HepG2 (cell line): Measurements from ENCODE around the gene SIMC1.

Source experiments
- GLI4 ChIP-seq: sonication (generic); formaldehyde crosslinking; IDR thresholded peaks from 2 replicates; pipeline ENCODE4 v1.5.1; 2020; ENCODE audit warnings: missing genetic modification reagents, mild to moderate bottlenecking, moderate library complexity, borderline replicate concordance
- ZC3H4 ChIP-seq: sonication (generic); formaldehyde crosslinking; IDR thresholded peaks from 2 replicates; pipeline ENCODE4 v1.4.0; 2020; ENCODE audit warnings: missing genetic modification reagents, borderline replicate concordance
- ZNF589 ChIP-seq: sonication (generic); formaldehyde crosslinking; conservative IDR thresholded peaks from 2 replicates; pipeline ENCODE4 v1.8.0; 2022; ENCODE audit warnings: mild to moderate bottlenecking, moderate library complexity, missing genetic modification reagents
- ZNF878 ChIP-seq: sonication (generic); formaldehyde crosslinking; IDR thresholded peaks from 2 replicates; pipeline ENCODE4 v1.8.1; 2023; ENCODE audit warnings: mild to moderate bottlenecking, missing genetic modification reagents, moderate library complexity
- ZSCAN29 ChIP-seq: sonication (generic); formaldehyde crosslinking; conservative IDR thresholded peaks from 2 replicates; pipeline ENCODE4 v1.4.0; 2020; ENCODE audit warnings: mild to moderate bottlenecking, missing genetic modification reagents
- TF ChIP-seq, protein P1 (sequence below): sonication (generic); formaldehyde crosslinking; IDR thresholded peaks from 2 replicates; pipeline ENCODE4 v1.5.0; 2020; ENCODE audit warnings: mild to moderate bottlenecking, missing genetic modification reagents, moderate library complexity
- TF ChIP-seq, protein P2 (sequence below), 2 experiments: sonication (generic) in 1 of 2; formaldehyde crosslinking in 1 of 2; IDR thresholded peaks; 2 replicates each; pipeline versions ENCODE4 v1.6.1 to v1.9.0; 2014 to 2022; ENCODE audit warnings: antibody characterized with exemption in 1 of 2, borderline replicate concordance in 1 of 2, inconsistent platforms in 1 of 2, low read depth in 1 of 2, missing genetic modification reagents in 1 of 2
- TF ChIP-seq, protein P3 (sequence below): IDR thresholded peaks from 2 replicates; pipeline ENCODE4 v1.6.1; 2016

DNA sequence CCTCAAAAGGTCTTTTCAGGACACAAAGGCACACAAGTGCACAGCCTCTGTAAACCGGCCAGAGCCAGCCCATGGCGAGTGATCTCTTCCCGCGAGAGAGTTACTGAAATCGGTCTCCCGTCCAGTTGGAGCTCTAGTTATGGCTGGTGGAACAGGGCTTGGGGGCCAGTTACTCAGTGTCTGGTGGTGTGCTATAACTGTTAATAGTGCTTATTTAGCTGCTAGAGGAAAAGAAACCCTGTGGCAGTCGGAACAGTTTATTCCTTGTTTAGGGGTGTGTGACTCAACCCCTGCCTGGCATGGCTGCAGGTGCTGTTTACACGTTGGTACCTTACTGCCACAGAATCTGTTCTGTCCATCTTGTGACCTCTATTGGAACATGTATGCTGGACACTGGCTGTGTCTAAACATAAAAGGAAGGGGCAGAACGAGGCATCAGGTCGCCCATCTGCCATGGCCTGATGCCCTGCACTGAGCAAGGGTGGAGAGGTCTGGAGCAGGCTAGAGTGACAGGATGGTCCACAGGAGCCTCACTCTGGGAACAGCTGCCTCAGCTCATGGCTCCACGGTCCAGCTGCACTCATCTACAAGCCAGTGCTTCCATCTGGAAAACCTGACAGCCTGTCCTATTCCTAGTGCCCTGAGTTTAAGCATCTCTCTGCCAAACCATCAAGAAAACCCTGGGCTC lies 49.6 kb upstream of the SIMC1 start:
- TF ChIP-seq, protein P1, sequence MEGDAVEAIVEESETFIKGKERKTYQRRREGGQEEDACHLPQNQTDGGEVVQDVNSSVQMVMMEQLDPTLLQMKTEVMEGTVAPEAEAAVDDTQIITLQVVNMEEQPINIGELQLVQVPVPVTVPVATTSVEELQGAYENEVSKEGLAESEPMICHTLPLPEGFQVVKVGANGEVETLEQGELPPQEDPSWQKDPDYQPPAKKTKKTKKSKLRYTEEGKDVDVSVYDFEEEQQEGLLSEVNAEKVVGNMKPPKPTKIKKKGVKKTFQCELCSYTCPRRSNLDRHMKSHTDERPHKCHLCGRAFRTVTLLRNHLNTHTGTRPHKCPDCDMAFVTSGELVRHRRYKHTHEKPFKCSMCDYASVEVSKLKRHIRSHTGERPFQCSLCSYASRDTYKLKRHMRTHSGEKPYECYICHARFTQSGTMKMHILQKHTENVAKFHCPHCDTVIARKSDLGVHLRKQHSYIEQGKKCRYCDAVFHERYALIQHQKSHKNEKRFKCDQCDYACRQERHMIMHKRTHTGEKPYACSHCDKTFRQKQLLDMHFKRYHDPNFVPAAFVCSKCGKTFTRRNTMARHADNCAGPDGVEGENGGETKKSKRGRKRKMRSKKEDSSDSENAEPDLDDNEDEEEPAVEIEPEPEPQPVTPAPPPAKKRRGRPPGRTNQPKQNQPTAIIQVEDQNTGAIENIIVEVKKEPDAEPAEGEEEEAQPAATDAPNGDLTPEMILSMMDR (CRISPR knock-in tag) = no peak
- no peak for TF ChIP-seq ZNF878 (CRISPR knock-in tag)
- TF ChIP-seq ZSCAN29 = no peak
- TF ChIP-seq ZNF589 (CRISPR knock-in tag) = no peak
- TF ChIP-seq, protein P2, sequence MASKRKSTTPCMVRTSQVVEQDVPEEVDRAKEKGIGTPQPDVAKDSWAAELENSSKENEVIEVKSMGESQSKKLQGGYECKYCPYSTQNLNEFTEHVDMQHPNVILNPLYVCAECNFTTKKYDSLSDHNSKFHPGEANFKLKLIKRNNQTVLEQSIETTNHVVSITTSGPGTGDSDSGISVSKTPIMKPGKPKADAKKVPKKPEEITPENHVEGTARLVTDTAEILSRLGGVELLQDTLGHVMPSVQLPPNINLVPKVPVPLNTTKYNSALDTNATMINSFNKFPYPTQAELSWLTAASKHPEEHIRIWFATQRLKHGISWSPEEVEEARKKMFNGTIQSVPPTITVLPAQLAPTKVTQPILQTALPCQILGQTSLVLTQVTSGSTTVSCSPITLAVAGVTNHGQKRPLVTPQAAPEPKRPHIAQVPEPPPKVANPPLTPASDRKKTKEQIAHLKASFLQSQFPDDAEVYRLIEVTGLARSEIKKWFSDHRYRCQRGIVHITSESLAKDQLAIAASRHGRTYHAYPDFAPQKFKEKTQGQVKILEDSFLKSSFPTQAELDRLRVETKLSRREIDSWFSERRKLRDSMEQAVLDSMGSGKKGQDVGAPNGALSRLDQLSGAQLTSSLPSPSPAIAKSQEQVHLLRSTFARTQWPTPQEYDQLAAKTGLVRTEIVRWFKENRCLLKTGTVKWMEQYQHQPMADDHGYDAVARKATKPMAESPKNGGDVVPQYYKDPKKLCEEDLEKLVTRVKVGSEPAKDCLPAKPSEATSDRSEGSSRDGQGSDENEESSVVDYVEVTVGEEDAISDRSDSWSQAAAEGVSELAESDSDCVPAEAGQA (IDR thresholded peaks at IDR 0.05; ENCODE audit: low read depth) = no peak
- TF ChIP-seq, protein P2 (CRISPR knock-in tag; IDR thresholded peaks at IDR 0.05; ENCODE audit: borderline replicate concordance) = no peak
- TF ChIP-seq, protein P3, sequence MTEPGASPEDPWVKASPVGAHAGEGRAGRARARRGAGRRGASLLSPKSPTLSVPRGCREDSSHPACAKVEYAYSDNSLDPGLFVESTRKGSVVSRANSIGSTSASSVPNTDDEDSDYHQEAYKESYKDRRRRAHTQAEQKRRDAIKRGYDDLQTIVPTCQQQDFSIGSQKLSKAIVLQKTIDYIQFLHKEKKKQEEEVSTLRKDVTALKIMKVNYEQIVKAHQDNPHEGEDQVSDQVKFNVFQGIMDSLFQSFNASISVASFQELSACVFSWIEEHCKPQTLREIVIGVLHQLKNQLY (CRISPR knock-in tag) = no peak
- no peak for TF ChIP-seq ZC3H4 (CRISPR knock-in tag)
- TF ChIP-seq GLI4 (CRISPR knock-in tag) = no peak
